Activated CD8-positive, alpha-beta memory T cell treated with anti-CD3 and anti-CD28 coated beads, Interleukin-2, amount 50 U/mL, for 48 hours (primary cell): ENCODE data around the gene NPAS3.

ENCODE experiments used
- DNase-seq: peaks from one replicate; pipeline ENCODE4 v3.0.0-alpha.2; 2020

NPAS3 gene

DNA sequence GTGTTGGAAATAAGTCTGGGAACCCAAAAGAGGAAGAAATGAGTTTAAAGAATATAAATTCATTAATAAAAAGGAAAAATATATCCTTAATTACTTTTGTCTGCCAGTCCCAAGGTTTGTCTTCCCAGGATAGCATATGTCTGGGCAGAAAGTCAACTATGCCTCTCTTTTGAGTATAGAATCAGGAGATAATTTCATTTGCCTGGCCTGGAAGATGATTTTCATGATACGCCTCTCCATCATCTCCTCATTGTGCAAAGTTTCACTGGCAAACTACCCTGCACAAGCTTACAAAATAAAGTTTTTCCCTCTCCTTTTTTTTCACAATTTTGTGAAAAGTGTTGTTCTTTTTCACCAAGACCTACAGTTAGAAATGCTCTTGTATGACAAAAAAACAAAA is 671.4 kb downstream of the NPAS3 start:
- no peak for DNase-seq

- DNase-seq: no peak
These were observed 672.9 kb downstream of the NPAS3 start for GRCh38 chr14:33611405-33612196.

DNA sequence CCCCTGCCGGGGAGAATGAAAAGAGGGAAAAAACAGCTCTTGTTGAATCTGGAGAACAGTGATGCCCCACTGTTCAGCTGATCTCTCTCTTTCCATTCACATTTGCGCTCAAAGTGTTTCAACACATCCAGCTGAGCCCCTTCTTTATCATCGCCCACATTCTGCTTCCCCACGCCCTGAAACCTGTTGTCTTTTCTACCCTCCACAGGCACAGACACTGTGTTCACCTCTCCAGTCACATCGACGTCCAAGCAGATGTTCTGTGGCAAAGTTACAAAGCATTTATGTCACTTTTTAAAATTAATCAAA is 673.5 kb downstream of the NPAS3 start:
- DNase-seq: no peak

- no peak for DNase-seq
These were observed 678.5 kb downstream of the NPAS3 start for GRCh38 chr14:33617154-33617553.

GRCh38 chr14:33618361-33619105 is 679.9 kb downstream of the NPAS3 start:
- DNase-seq: no peak

DNA sequence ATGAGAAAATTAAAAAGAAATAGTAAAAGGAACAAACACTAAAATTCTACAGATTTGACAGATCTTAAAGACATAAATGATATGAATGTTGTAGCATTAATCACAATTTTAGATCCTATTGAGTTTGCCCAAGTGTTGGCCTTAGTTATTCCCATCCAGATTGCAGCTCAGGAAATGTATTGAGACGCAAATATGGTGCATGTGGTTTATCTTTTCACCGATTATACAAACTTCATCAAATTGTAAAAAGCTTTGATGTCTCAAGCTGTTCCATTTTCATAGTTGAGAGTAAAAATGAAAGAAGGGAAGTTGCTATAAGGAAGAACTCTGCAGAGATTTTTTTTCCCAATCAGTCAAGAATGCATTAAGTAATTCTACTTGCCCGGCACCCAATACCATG is 683.8 kb downstream of the NPAS3 start:
- no peak for DNase-seq

DNA sequence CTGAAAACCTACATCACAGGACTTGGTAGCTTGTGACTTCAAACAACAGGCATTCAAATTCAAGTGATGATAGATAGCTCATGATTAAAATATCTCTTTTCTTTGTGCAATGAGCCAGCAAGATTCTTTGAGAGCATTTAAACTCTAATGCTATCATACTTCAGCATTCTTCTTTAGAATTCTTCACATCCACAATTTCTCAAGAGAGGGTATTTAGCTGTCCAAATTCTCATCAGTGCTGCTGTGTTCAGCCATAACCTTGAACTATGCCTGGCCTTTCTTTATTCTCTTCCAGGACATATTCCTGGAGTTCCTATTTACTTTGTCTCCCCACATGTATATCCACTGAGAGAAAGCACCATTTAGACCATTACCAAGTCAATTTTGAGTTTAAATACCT is 691.1 kb downstream of the NPAS3 start:
- DNase-seq: no peak

- DNase-seq: no peak
These were observed 692.3 kb downstream of the NPAS3 start for GRCh38 chr14:33631021-33631420.

- DNase-seq: no peak
These were observed 692.8 kb downstream of the NPAS3 start for GRCh38 chr14:33631441-33631840.

GRCh38 chr14:33634631-33635030 is 696.0 kb downstream of the NPAS3 start:
- no peak for DNase-seq

DNA sequence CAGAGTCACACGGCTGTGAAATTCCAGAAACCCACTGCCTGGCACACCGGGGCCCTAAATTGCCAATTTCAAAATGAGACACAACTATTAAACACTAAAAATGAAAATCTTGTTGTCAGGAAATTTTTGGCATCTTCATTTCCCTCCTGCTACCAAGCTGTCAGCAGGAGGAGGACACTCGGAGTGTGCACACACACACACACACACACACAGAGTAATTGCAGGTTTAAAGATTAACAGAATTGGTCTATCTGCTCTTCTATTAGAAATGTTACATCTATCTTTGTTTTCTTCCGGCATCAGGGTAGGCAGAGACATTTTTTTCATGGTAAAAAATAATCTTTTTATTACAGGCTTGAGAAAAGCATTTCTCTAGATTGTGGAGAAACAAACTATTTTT is 698.0 kb downstream of the NPAS3 start:
- DNase-seq: no peak

DNA sequence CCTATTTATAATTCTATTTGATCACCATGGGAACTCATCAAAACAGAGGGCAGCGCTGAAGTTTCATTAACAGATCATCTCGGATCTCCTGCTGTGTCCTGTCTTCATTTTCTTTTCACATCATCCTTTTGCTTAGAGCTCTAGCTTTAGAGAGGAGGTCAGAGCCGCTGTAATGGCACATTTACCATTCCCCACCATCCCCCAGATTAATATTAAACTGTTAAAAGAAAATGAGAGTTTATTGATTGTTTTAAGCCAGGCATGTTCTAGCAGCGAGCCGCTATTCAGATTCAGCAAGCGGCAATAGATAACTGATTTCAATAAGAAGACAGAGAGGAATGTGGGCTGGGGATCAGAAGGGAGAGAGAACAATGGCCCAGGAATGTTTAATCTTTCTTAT is 703.4 kb downstream of the NPAS3 start:
- DNase-seq: no peak

DNA sequence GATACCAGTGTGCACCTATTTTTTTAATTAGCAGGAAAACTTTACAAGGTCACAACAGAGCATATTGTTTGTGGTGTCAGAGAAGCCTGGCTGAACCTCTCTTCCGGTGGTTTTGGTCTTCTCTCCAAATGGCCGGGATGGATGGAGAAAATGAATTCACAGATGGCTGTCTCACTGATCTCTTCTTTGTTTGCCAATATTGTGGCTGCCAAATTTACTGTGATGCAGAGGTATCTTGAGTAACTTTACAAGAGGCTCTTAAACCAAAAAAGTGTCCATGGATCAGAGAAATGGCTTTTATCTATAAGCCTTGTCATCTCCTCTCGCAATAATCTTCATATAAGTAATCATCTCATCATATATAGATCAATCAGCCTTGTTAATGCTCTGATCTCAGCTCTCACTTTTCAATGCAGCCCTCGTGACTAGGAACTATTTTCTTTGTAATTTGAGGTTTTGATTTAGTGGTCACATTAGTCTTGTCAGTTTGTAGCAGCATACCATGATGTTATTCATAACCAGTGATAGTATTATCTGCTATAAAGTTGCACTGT is 704.1 kb downstream of the NPAS3 start:
- no peak for DNase-seq

DNA sequence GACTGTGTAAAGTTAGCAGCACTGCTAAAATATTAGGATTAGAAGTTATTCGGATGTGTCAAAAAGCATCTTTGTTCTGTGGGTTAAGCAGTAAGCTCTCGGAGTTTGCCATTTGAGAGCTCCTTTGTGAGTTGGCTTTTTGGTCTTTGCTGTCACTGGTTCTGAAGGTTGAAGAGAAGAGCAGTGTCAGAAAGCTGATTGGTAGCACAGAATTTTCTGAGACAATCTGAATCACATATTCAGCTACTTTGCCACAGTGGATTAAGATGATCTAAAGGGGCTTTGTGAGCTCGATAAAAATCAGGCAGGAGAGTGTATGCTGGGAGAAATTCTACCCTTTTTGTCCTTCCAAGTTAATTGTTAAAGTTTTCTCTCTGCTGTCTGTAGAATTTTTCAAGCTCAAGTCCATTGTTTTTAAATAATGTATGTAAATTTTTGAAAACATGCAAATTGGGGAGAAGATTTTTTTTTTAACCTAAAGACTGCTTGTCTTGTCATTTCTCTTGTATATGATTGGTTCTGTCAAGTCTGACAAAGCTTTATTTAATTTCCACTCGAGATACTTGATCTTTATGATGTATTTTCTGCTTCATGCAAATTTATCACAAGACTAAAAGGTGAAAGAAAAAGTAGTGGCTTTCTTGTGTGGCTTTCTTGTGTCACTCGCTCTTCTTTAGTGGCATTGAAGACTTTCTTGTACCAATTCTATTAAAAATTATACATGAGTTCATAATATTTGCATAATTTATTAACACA is 704.9 kb downstream of the NPAS3 start:
- DNase-seq: no peak

DNA sequence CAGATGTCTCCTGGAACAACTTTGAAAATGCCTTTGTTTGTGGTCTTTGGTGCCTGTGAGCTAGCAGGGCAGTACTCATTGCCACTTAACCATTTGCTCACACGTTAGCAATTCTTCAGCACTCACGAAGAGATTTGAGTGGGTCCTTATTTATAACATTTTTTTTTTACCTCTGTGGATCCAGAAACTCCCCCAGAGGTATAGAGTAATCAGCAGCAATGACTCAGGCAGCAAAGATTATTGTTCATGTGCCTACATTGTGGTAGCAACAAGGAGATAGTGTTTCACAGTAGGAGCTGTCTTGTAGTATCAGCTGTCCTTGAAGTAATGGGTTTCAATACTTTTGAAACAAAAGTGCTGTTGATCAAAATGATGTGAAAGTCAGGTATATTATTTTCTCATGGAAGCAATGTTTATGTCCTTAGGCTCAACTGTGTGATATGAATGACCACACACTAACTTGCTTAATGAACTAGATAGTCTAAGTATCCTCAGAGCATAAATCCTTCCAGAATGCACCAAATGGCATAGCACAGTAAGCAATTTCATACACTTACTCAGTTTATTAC is 708.1 kb downstream of the NPAS3 start:
- no peak for DNase-seq

GRCh38 chr14:33647385-33647786 is 708.7 kb downstream of the NPAS3 start:
- no peak for DNase-seq

DNA sequence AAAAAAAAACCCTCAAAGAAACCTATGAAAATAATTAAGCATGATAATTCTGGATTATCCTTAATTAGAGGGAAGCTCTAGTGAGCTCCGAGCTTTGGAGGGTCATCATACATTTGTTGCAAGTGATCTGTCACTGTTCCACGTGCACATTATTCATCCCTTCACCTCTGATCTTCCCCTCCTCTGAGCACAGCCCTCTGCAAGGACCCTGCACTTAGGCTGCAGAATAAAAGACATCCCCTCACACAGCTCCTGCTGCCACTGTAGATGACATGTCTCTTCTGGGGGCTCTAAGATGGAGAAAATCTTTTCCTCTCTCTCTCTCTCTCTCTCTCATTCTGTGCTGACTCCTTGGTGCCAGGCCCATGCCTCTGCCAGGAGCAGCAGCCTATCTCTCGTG is 711.8 kb downstream of the NPAS3 start:
- no peak for DNase-seq

DNA sequence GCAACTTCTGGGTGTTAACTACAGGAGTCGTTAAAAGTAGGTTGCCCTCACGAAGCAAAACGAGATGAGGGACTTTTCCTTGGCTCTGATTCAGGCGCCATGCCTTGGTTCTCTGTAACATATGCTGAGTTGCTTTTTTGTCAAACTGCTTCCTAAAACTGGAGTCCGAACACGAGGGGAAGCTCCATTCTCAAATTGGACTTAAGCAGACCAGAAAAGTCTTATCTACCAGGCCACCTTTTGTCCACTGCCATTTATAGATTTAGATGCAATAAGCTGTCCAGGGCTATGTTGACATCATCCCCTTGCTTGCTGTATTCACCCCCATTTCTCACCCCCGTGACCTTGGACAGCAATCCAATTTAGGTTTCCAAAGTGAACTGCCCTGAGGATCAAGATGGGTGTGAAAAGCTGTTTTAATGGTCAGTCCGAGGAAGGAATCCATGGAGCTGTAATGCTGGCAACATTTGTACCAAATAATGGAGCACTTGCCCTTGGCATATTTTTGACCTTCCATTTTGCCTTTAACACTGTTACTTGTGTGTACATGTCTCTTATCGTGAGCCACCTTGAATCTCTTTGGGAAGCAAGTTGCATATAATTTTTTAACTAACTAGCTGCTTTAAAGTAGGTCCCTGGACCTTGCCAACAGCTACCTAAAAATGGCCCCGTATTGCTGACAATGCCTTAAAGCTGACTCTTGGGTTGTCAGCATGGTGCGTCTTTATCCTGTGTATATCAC is 714.1 kb downstream of the NPAS3 start:
- DNase-seq: no peak

- DNase-seq: no peak
These were observed 714.6 kb downstream of the NPAS3 start for GRCh38 chr14:33653308-33653695.

DNA sequence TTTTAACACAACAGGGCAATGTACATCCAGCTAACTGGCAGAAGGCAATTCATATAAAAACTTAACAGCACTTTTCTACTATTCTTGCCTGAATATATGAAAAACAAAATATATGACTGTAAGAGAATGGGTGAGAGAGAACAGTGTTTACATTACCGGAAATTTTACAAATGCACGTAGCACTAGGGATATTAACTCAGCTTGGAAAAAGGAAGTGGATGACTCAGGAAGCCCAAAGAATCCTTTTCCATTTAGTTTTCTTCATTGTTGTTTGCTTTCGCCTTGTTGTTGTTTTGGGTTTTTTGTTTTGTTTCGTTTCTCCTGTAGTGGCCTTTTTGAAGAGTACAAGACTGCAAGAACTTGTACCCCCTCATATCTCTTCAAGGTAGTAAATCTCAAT is 716.7 kb downstream of the NPAS3 start:
- no peak for DNase-seq

DNA sequence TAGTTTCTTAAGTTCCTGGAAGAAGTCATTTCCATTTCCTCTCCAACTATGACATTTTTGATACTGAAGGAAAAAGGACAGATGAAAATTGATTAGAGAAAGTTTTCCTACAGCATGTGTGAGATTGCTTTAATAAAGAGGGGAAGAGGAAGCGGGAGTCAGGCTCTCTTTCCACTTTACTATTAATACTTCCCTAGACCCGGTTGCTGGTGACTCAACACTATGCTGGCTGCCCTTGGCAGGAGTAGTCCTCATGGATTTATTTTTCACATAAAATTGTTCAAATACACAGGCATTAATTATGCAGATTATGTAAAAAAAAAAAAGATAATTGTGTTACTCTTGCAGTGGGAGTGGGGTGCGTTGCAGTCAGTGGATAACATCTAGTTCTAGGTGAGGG is 718.8 kb downstream of the NPAS3 start:
- no peak for DNase-seq

GRCh38 chr14:33660248-33660647 is 721.6 kb downstream of the NPAS3 start:
- DNase-seq: no peak

DNA sequence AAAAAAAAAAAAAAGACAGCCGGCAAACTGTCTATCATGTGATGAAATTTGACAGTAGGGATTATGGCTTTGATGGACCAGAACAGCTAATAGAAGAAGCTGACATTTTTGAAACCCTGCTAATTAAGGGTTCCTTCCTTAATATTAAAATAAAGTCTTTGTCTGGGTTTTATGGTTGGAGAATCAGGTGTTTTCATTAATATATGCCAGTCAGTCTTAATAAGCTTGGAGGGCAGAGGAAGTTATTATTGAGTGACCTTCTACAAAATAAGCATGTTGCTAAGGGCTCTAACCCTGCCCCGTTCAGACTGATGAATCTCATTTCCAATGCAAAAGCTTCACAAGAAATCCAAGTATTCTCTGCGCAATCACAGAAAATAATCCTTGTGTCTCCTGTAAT is 722.4 kb downstream of the NPAS3 start:
- DNase-seq: no peak
